Thyroid gland (tissue), 4 donors: ENCODE data around the gene A4GALT. TPM values are rescaled to one million over a fixed set of nuclear protein-coding genes. Genes with fewer than 3 reads are reported as not detected.

Experiments
- DNase-seq, 2 donors: peaks; one replicate each; pipeline ENCODE4 v3.0.0-alpha.2; 2019
- H3K27ac ChIP-seq, 3 donors: fragments of 200-600 bp; sonication (generic); 1 replicate in 2 of 3; 2 replicates in 1 of 3; pipeline ENCODE4 v1.5.1; 2016 to 2019; ENCODE audit warnings: mild to moderate bottlenecking in 1 of 3, moderate library complexity in 1 of 3
- H3K27me3 ChIP-seq: fragments of 200-600 bp; sonication (generic); one replicate; pipeline ENCODE4 v1.5.1; 2019
- H3K36me3 ChIP-seq, 2 donors: fragments of 200-600 bp; sonication (generic); one replicate each; pipeline ENCODE4 v1.5.1; 2016 to 2019
- H3K4me1 ChIP-seq, 2 donors: fragments of 200-600 bp; sonication (generic); one replicate each; pipeline ENCODE4 v1.5.1; 2017 to 2019
- H3K4me3 ChIP-seq, 3 donors: fragments of 200-600 bp; sonication (generic); replicated peaks in 1 of 3; 1 replicate in 2 of 3; 2 replicates in 1 of 3; pipeline ENCODE4 v1.5.1; 2016; ENCODE audit warnings: mild to moderate bottlenecking in 1 of 3
- H3K9me3 ChIP-seq: fragments of 200-600 bp; sonication (generic); one replicate; pipeline ENCODE4 v1.5.1; 2017
- POLR2A ChIP-seq, 2 donors: fragments of 450-650 bp; IDR thresholded peaks; one replicate each; pipeline ENCODE4 v1.6.1; 2017; ENCODE audit warnings: antibody characterized with exemption in 2 of 2, mild to moderate bottlenecking in 2 of 2, moderate library complexity in 1 of 2
- WGBS, 2 donors: methylation state at CpG; one replicate each; pipeline ENCODE4 v1.1.5; 2017; 5-methylcytosine and 5-hydroxymethylcytosine counted together
- intact Hi-C: fragments of 100-400 bp; cut with DNase I; formaldehyde crosslinking; loops from one replicate; pipeline ENCODE4 v1.15.1; 2023
- total RNA-seq, 4 donors: library from RNA; depleted of rRNA; stranded (reverse); fragments of >200 nt; gene quantifications; one replicate each; pipeline ENCODE4 v1.2.3, GENCODE V29; 2016
- TF ChIP-seq, protein P1 (sequence below), 6 experiments: fragments of 200-600 bp in 3 of 6; fragments of 450-650 bp in 3 of 6; sonication (generic) in 3 of 6; IDR thresholded peaks; one replicate each; pipeline ENCODE4 v1.5.1; 2016 to 2019; ENCODE audit warnings: antibody characterized with exemption in 6 of 6, mild to moderate bottlenecking in 2 of 6, inconsistent platforms in 1 of 6, moderate library complexity in 1 of 6

A4GALT gene
- total RNA-seq, 4 donors from 2014 or later, result 12.6 to 23.9 (median 18.0) TPM

DNA sequence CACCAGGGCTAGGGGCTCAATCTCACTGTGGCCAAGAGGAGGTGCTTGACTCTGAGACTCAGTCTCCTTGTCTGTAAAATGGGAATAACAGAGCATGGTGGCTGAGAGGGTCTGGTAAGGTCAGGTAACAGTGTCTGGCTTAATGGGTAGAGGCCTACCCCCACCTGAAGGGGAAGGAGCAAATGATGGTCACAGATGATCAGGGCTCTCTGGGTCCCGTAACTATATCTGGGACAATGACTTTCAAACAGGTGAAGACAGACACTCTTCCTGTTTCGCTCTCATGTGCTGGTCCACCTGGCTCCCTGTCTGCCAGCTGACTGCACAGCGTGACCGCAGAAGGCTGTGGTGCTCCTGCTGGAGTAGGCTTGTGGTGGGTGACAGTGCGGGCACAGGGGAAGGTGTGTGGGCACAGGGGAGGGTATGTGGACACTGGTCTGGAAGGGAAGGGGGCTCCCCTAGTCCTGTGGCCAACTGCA, 4.0 kb downstream of the A4GALT start:
- H3K9me3 ChIP-seq, result no peaks in the 10 kb centered on the region
- 92 to 94% methylated on average over 5 of the region's 5 CpGs for WGBS, 2 donors
- no peak overlapping the region for H3K27ac ChIP-seq
- no peak overlapping the region for H3K4me3 ChIP-seq
- peaks cover 4 to 30% of the 10 kb centered on the region in 2 donors for H3K4me1 ChIP-seq
- DNase-seq, result no peak
- no peaks in the 10 kb centered on the region for H3K36me3 ChIP-seq
- TF ChIP-seq, protein P1, sequence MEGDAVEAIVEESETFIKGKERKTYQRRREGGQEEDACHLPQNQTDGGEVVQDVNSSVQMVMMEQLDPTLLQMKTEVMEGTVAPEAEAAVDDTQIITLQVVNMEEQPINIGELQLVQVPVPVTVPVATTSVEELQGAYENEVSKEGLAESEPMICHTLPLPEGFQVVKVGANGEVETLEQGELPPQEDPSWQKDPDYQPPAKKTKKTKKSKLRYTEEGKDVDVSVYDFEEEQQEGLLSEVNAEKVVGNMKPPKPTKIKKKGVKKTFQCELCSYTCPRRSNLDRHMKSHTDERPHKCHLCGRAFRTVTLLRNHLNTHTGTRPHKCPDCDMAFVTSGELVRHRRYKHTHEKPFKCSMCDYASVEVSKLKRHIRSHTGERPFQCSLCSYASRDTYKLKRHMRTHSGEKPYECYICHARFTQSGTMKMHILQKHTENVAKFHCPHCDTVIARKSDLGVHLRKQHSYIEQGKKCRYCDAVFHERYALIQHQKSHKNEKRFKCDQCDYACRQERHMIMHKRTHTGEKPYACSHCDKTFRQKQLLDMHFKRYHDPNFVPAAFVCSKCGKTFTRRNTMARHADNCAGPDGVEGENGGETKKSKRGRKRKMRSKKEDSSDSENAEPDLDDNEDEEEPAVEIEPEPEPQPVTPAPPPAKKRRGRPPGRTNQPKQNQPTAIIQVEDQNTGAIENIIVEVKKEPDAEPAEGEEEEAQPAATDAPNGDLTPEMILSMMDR (IDR thresholded peaks at IDR 0.05), result no peak
- TF ChIP-seq POLR2A (IDR thresholded peaks at IDR 0.05), result no peak
- intact Hi-C loops, result no loop called here
- no peaks in the 10 kb centered on the region for H3K27me3 ChIP-seq

DNA sequence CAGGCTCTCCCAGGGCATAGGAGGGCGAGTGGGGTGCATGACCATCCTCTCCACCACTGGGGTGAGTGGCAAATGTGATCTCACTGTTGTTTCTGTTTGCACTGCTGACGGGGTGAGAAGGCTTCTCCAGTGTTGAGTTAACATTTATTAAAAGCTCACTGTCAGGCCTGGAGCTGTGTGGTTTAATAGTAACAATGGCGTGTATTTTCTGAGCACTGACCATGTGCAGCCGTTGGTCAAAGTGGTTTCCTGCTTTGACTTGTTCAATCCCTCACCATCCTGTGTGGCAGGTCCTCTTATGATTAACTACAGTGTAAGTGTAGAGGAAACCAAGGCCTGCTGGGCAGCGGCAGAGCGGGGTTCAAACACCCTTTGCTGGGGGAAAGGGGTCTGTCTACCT, 4.4 kb downstream of the A4GALT start:
- intact Hi-C loops, result no loop called here
- WGBS, 2 donors, result 80 to 88% methylated on average over 6 of the region's 6 CpGs

DNA sequence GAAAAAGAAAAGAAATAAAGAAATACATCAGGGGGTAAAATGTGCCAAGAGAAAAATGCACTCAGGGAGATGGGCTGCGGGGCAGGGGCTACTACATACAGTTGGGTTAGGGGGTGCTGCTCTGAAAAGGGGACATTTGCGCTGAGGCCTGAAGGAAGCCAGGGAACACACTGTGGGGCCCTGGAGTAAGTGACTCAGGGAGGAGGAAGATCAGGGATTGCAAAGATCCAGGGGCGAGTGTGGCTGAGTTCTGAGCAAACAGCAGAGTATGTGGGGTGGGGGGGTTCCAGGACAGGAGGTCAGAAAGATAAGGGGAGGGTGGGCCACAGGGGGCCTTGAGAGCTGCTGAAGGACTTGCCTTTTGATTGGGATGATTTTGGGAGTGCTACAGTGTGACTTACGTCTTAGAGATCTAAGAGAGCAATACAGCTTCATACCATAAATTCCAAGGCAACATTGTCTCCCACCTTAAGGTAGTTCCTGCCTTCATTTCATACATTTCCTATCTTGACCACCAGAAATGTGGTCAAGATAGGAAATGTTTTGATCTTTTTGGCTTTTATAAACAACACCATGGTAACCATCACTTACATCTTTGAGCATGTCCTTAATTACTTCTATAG, 5.8 kb downstream of the A4GALT start:
- H3K4me1 ChIP-seq, result peaks cover 0 to 22% of the 10 kb centered on the region in 2 donors
- no peak for TF ChIP-seq POLR2A (IDR thresholded peaks at IDR 0.05)
- TF ChIP-seq, protein P1 (IDR thresholded peaks at IDR 0.05), result no peak
- WGBS, 2 donors, result 86 to 91% methylated on average over 4 of the region's 4 CpGs

More for the DNA sequence above, 4.4 kb downstream of the A4GALT start:
- H3K9me3 ChIP-seq, result no peaks in the 10 kb centered on the region
- no peak for TF ChIP-seq POLR2A (IDR thresholded peaks at IDR 0.05)
- TF ChIP-seq, protein P1 (IDR thresholded peaks at IDR 0.05), result no peak
- no peak overlapping the region for H3K27ac ChIP-seq
- no peaks in the 10 kb centered on the region for H3K27me3 ChIP-seq
- H3K4me1 ChIP-seq, result peaks cover 4 to 30% of the 10 kb centered on the region in 2 donors
- no peak overlapping the region for H3K4me3 ChIP-seq
- no peak for DNase-seq
- no peaks in the 10 kb centered on the region for H3K36me3 ChIP-seq

DNA sequence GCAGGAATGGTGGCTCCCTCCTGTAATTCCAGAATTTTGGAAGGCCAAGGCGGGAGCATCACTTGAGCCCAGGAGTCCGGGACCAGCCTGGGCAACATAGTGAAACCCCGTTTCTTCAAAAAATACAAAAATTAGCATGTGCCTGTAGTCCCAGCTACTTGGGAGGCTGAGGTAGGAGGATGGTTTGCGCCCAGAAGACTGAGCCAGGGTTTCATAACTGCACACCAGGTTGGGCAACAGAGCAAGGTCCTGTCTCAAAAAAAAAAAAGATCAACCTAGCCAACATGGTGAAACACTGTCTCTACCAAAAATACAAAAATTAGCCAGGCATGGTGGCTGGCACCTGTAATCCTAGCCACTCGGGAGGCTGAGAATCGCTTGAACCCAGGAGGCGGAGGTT, 6.4 kb downstream of the A4GALT start:
- 96 to 97% methylated on average over 7 of the region's 7 CpGs for WGBS, 2 donors
- no peak for DNase-seq
- intact Hi-C loops, result no loop called here
- Histone ChIP-seq H3K27ac (no peak overlapping the region), H3K4me1 (peaks cover 0 to 17% of the 10 kb centered on the region in 2 donors), H3K36me3 (no peaks in the 10 kb centered on the region), H3K9me3 (no peaks in the 10 kb centered on the region), H3K27me3 (no peaks in the 10 kb centered on the region), H3K4me3 (no peak overlapping the region)
- TF ChIP-seq POLR2A (IDR thresholded peaks at IDR 0.05), result no peak
- TF ChIP-seq, protein P1 (IDR thresholded peaks at IDR 0.05), result no peak

More for the DNA sequence above, 5.8 kb downstream of the A4GALT start:
- Histone ChIP-seq H3K9me3 (no peaks in the 10 kb centered on the region), H3K27ac (no peak overlapping the region), H3K4me3 (no peak overlapping the region), H3K27me3 (no peaks in the 10 kb centered on the region), H3K36me3 (no peaks in the 10 kb centered on the region)
- no peak for DNase-seq
- intact Hi-C loops, result no loop called here
